ENCODE measurements around the gene ARHGAP32. TPM values are rescaled to one million over a fixed set of nuclear protein-coding genes. Genes with fewer than 3 reads are reported as not detected.
"Not testable (repeated sequence)": the region's sequence is repeated elsewhere in the genome, so short reads cannot be mapped to it uniquely, and the experiment has no call there.

Gene ARHGAP32
- polyA plus RNA-seq, 3 donors = 17.2 to 19.6 (median 18.0) TPM

DNA sequence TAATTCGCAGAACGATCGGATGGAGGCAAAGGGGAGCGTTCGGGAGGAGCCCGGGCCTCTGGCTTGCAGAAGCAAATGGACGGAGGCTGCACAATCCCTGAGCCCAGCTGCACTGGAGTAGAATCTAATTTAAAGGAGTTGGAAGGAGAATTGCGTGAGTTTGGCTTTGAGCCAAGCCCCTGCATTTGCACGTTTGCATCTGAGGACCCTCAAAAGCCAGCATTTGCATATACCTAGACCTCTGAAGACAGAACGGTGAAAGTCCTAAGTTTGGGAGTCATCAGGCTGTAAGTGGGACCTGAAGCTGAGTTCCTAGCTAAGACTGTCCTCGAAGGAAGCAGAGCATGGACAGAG lies 265.0 kb downstream of the ARHGAP32 start:
- no peak for DNase-seq (ENCODE audit: extremely low read depth in 1 of 11, low read depth in 9 of 11, low spot score in 4 of 11)

DNA sequence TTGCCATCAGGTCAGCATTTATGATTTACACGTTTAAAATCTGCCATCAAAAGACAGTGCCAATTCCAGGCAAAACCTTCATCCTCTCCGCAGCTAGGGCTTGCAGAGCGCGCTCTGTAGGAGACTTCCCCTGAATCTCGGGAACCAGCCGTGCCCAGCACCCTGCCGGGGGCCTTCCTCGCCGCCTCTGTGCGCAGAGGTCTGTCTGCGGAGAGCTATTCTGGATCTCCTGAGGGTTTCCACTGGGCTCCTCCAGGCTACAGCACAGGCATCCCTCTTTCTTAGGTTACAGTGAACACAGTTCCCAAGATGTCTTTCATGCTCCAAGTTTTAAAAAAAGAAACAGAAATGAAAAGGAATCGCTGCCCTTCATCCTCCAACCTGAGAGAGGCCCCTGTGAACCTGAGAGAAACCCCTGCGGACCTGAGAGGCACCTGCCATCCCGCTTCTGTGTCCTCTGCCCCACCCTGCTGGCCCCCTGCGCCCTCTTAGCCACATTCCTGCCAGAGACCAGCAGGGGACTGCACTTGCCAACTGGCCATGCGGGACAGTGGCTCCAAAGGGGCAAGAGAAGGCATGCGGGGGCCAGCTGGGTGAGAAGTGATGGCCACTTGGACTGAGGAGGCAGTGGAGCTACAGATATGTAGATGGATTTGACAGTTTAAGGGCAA lies 265.6 kb downstream of the ARHGAP32 start:
- no peak for DNase-seq (ENCODE audit: extremely low read depth in 1 of 11, low read depth in 9 of 11, low spot score in 4 of 11)

DNA sequence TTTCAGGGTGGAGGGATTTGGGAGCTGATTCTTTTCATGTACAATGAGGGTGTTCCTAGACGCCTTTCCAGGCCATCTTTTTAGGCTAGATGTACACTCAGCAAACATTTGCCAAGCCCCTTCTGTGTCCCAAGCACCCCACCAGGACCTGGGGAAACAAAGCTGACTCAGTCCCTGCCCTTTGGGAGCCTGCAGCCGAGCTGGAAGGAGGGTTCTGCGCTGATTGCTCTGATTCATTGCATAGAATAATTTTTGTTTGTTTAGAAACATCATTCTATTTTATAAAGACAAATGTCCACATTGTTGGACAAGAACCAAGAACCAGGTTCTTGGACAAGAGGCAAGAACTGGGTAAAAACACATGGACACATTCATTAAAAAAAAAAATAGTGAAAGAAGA lies 266.1 kb downstream of the ARHGAP32 start:
- DNase-seq (ENCODE audit: extremely low read depth in 1 of 11, low read depth in 9 of 11, low spot score in 4 of 11) = no peak

DNA sequence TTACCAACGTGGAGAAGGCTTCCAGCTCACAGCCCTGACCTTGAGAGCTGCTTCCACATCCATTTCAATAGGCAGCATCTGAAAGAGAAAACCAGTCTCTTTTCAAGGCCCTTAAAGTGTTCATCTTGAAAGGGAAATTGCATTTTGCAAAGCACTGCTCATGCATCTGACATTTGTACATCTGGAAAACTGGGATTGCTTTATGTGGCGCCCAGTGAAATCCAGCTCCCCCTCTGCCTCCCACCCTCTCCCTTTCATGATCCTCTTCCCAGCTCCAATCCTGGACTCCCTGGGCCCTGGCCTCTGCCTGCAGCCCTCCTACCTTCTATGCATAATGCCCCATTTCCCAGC lies 266.9 kb downstream of the ARHGAP32 start:
- no peak for DNase-seq (ENCODE audit: extremely low read depth in 1 of 11, low read depth in 9 of 11, low spot score in 4 of 11)

DNA sequence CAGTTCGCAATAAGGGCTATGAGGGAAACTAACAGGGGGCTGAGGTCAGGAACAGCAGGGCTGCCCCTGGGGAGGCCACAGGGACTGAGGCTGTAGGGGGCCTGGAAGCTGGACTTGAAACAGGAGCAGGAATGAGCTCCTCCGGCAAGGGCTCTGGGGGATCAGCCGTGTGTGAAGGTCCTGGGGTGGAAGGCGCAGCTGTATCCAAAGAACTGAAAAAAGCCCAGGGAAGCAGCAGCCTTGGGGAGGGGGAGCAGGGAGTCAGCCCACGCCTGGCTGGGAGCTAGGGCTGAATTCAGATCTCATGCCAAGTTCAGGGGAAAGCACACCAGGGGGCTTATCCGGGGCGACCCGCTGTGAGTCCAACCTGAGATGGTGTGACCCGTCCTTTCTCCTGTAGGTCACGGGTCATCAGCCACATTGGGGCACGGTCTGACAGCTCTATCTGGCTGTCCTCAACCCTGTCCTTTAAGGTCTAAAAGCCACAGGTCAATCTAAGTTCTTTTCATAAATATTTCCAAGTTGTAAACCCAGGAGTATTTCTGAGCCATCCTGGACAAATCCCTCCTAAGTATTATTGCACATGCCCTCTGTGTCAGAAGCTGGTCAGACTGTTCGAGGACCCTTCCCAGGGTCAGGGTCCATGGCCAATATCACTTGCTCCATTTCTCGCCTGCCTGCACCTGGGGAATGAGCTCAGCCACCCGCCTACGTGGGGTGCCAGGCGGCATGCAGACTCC lies 267.4 kb downstream of the ARHGAP32 start:
- DNase-seq (ENCODE audit: extremely low read depth in 1 of 11, low read depth in 9 of 11, low spot score in 4 of 11) = no peak

DNA sequence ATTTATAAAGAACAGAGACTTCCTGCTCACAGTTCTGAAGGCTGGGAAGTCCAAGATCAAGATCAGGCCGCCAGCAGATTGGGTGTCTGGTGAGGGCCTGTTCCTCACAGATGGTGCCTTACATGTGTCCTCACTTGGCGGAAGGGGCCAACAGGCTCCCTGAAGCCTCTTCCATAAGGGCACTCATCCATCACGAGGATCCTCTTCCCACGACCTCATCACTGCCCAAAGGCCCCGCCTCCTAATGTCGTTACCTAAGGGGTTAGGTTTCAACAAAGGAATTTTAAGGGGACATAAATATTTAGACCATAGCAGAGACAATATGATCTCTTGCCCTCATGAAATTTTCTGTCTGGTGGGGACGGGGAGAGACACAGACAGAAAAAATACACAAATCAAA lies 268.0 kb downstream of the ARHGAP32 start:
- DNase-seq (ENCODE audit: extremely low read depth in 1 of 11, low read depth in 9 of 11, low spot score in 4 of 11) = no peak

DNA sequence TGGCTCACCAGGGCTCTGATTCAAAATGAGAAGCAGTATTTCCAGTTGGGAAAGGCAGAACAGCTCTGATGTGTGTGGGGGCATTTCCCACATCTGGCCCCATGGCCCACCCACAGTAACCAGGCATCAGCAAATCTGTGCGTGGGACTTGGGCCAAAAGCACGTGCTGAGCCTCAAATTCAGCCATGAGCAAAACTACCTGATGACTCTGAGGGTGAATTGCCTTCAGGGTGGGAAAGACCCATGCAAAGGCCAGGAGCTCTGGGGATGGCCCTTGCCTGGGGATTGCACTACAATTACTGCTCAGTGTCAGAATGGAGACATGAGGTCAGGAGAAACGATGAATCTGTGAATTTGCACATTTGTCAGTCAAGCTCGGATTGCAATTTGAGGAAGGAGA lies 270.3 kb downstream of the ARHGAP32 start:
- no peak for DNase-seq (ENCODE audit: extremely low read depth in 1 of 11, low read depth in 9 of 11, low spot score in 4 of 11)

DNA sequence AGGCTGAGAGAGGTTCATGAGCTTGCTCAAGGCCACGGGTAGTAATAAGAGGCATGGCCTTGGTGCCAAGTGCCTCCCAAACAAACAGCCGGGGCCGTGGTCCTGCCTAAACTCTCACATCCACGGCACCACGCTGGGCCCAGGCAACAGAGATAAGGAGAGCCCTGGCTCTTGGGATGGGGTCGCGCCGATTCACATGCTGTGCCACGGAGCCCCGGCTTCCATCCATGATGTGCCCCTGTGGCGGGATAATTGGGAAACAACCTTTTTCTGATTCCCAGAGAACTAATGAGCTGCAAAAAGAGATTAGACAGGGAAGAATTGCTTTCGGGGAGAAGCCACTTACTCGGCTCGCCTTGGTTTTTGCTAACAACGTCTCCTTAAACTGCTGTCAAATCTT lies 271.5 kb downstream of the ARHGAP32 start:
- no peak for DNase-seq (ENCODE audit: extremely low read depth in 1 of 11, low read depth in 9 of 11, low spot score in 4 of 11)

DNA sequence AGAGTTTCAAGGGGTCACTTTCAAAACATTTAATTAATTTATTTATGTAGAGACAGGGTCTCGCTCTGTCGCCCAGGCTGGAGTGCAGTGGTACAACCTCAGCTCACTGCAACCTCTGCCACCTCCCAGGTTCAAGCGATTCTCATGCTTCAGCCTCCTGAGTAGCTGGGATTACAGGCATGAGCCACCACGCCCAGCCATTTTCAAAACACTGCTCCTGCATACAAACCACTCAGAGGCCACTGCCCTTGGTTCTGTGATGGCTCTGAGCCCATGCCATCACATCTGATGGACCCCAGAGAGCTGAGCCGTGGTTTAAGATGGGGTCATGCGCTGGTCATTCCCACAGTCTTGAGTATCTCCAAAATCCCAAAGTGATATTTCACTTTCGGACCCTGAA lies 272.5 kb downstream of the ARHGAP32 start:
- DNase-seq (ENCODE audit: extremely low read depth in 1 of 11, low read depth in 9 of 11, low spot score in 4 of 11) = not testable (repeated sequence)

DNA sequence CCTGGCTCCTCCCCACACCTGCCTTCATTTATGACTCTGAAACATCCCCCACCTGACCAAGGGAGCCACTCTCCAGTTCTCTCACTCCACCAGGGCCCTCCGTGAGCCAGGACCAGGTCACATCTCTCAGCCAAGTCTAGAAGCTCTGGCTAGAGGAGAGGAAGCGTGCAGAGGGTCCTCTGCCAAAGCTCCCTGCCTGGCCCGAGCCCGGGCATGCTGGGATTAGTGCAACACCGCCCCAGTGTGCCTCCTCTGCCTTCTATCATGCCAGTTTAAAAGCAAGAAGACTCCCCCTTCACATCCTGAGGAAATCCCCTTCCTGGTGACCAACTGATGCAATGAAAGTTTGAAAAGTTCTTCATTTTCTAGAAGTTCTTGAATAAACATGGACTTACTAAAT lies 272.9 kb downstream of the ARHGAP32 start:
- no peak for DNase-seq (ENCODE audit: extremely low read depth in 1 of 11, low read depth in 9 of 11, low spot score in 4 of 11)

DNA sequence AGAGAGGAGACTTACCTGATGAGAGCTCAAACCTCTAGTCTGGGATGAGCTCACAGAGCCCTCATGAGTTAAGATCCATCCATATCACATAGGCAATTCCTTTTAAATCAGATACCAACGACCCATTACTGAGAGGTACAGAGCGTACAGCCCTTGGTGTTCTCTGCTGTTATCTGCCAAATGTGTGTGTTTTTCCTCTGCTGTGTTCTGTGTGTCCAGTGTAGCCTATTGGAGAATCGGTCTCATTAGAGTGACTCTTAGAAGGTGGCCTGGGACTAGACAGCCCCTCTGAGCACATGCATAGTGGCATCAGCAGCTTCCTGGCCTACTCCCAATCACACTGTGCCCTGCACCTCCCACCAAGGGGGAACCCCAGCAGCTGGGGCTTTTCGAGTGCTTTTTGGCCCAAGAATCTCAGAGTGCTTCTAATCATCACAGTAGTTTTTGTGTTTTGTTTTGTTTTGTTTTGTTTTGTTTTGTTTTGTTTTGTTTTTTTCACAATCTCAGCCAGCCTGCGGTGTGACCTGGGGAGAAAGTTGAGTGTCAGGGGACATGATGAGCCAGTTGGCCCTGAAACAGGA lies 274.9 kb downstream of the ARHGAP32 start:
- DNase-seq (ENCODE audit: extremely low read depth in 1 of 11, low read depth in 9 of 11, low spot score in 4 of 11) = no peak

DNA sequence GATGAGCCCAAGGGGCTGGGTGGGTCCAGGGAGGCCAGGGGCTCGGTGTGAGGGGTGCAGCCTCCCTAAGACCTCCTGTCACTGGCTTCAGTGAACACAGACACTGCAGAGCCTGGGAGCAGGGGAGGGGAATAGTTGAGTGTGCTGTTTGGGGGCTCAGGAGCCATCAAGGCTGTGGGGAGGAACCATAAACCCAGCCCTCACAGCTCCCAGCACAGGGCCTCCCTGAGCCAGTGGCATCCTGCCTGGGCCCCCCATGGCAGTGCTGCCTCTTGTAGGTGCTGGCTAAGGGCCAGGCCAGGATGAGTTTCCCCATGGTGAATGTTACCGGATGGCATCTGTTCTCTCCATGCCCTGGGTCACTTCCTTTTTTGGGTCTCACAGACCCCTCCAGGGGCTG lies 275.4 kb downstream of the ARHGAP32 start:
- no peak for DNase-seq (ENCODE audit: extremely low read depth in 1 of 11, low read depth in 9 of 11, low spot score in 4 of 11)

DNA sequence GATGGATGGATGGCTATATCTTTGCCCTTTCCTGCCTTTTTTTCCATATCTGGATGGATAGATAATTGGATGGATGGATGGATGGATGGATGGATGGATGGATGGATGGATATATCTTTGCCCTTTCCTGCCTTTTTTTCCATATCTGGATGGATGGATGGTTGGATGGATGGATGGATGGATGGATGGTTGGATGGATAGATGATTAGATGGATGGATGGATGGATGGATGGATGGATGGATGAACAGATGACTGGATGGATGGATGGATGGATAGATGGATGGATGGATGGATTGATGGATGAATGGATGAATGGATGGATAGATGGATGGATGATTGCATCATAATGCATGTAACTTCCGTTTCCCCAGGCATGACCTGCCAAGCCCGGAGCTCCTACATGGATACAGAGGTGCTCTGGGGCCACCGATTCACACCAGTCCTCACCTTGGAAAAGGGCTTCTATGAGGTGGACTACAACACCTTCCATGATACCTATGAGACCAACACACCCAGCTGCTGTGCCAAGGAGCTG lies 276.0 kb downstream of the ARHGAP32 start:
- no peak for DNase-seq (ENCODE audit: extremely low read depth in 1 of 11, low read depth in 9 of 11, low spot score in 4 of 11)

DNA sequence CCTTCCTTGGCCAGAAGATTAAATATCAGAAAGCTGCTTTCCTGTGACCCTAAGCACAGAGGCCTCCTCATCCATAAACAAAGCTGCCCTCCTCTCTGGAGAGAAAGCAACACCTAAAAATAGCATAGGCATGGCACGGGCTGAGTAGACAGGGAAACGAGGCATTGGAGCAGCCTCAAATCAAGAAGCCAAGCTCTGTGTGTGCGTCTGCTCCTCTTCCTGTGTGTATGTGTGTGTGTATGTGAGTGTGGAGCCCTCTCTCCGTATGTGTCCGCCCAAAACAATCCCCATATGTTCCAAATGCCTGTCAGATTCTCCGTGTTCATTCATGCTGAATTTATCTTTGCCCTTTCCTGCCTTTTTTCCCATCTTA lies 277.0 kb downstream of the ARHGAP32 start:
- DNase-seq (ENCODE audit: extremely low read depth in 1 of 11, low read depth in 9 of 11, low spot score in 4 of 11) = no peak

Other genes starting within 250 kb of the ARHGAP32 start
- 1 to 10 TPM in 2 of 3 donors, under 1 TPM in 1; 0.90 to 1.4 (median 1.1) TPM for gene TP53AIP1, start 249.5 kb downstream of the ARHGAP32 start, polyA plus RNA-seq (ENCODE audit: insufficient read length in 3 of 3)
- gene BARX2, start 183.5 kb upstream of the ARHGAP32 start, polyA plus RNA-seq (ENCODE audit: insufficient read length in 3 of 3) = 1 to 10 TPM in 1 of 3 donors, under 1 TPM in 2; 0.62 to 1.5 (median 0.62) TPM